Duodenal mucosa (tissue), 2 donors: Measurements from ENCODE around the gene SRGAP2B.
"Not testable (repeated sequence)": the region's sequence is repeated elsewhere in the genome, so short reads cannot be mapped to it uniquely, and the experiment has no call there.

Source experiments
- H3K27ac ChIP-seq: one replicate; pipeline ENCODE4 v1.7.0; 2013; ENCODE audit warnings: low read depth, low read length
- H3K27me3 ChIP-seq, 2 donors: one replicate each; pipeline ENCODE4 v1.7.0; 2013; ENCODE audit warnings: low read length in 2 of 2, control low read depth in 1 of 2; ENCODE audit not compliant: insufficient read depth in 2 of 2, control insufficient read depth in 1 of 2
- H3K36me3 ChIP-seq, 2 donors: one replicate each; pipeline ENCODE4 v1.7.0; 2013; ENCODE audit warnings: low read length in 2 of 2, control low read depth in 1 of 2; ENCODE audit not compliant: insufficient read depth in 2 of 2, control insufficient read depth in 1 of 2
- H3K4me1 ChIP-seq, 2 donors: one replicate each; pipeline ENCODE4 v1.7.0; 2013; ENCODE audit warnings: low read length in 2 of 2, control low read depth in 1 of 2; ENCODE audit not compliant: insufficient read depth in 2 of 2, control insufficient read depth in 1 of 2
- H3K4me3 ChIP-seq, 2 donors: one replicate each; pipeline ENCODE4 v1.7.0; 2013; ENCODE audit warnings: low read length in 2 of 2, low read depth in 1 of 2
- H3K9ac ChIP-seq, 2 donors: one replicate each; pipeline ENCODE4 v1.7.0; 2013; ENCODE audit warnings: low read length in 2 of 2, low read depth in 1 of 2
- H3K9me3 ChIP-seq, 2 donors: one replicate each; pipeline ENCODE4 v1.7.0; 2013; ENCODE audit warnings: low read length in 2 of 2, control low read depth in 1 of 2; ENCODE audit not compliant: control insufficient read depth in 1 of 2

SRGAP2B gene

DNA sequence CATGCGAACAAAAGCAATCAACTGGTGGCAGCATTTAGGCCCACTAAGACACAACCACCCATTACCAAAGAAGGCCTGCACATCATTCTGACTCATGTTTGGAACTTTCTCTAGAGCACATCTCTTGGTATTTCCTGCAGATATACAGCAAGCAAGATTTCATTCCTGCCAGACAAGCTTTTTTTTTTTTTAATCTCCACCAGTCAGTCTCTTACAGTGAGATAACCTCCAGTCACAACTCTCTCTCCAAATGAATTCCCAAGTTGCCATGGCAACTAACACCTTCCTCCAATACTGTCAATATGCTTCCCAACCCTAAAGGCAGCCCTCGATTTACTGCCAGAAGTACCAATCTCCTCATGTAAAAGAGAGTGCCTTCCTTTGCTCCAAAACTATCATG, 59.1 kb downstream of the SRGAP2B start:
- not testable (repeated sequence) for H3K27me3 ChIP-seq, H3K9ac ChIP-seq, H3K27ac ChIP-seq, H3K4me1 ChIP-seq, H3K9me3 ChIP-seq, H3K4me3 ChIP-seq, H3K36me3 ChIP-seq

DNA sequence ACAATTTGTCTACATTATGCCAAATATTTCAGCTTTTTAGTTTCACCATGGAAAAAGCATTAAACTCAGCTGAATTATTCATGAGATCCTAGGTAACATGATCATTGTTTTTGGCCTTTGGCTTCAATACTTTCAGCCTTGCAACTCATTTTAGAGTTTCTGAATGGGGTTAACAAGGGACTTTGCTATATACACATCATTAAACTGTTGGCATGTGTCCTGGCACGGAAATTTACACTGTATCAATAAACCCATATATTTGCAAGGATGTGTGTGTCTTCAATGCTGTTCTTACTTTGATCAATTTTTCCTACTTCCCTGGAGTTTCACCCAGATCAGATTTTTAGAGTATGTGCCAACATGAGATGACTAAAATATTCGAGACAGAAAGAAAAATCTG, 61.6 kb downstream of the SRGAP2B start:
- not testable (repeated sequence) for H3K9ac ChIP-seq, H3K36me3 ChIP-seq, H3K27ac ChIP-seq, H3K4me1 ChIP-seq, H3K4me3 ChIP-seq, H3K27me3 ChIP-seq, H3K9me3 ChIP-seq

DNA sequence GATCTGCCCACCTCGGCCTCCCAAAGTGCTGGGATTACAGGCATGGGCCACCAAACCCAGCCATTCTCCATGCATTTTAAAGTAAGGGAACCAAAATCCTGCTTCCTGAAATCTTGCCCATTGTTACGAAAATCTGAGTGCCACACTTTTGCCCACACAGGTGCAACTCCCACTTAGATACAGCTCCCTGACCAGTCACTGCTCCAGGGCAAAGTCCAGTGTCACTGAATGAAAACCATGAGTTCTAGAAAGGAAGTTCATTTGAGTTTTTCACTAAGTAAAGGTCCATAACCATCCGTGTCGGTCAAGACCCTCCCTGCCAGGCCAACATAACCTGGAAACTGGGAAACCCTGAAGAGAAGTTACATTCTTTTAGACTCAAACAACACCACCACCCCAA, 67.9 kb downstream of the SRGAP2B start:
- not testable (repeated sequence) for H3K27ac ChIP-seq, H3K4me3 ChIP-seq, H3K27me3 ChIP-seq, H3K36me3 ChIP-seq, H3K9ac ChIP-seq, H3K4me1 ChIP-seq, H3K9me3 ChIP-seq

DNA sequence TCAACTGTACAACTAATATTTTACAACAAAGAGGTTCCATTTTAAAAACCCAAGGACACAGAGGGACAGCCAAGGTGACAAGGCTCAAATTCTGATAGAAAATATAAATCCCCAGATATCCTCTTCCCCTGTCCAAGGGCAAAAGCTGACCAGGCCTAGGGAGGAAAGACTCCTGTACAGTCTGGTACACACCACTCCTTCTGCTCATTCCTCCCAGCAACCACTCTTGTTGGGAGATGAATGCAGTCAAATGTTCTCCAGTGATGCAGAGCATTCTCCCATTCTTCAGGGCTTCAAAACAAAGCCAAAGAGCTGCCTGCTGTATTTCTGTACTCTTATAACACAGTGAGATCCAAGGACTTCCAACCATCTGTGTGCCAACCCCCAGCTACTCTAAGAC, 69.8 kb downstream of the SRGAP2B start:
- H3K27ac ChIP-seq, H3K27me3 ChIP-seq, H3K4me1 ChIP-seq, H3K4me3 ChIP-seq, H3K36me3 ChIP-seq, H3K9ac ChIP-seq, H3K9me3 ChIP-seq: not testable (repeated sequence)

DNA sequence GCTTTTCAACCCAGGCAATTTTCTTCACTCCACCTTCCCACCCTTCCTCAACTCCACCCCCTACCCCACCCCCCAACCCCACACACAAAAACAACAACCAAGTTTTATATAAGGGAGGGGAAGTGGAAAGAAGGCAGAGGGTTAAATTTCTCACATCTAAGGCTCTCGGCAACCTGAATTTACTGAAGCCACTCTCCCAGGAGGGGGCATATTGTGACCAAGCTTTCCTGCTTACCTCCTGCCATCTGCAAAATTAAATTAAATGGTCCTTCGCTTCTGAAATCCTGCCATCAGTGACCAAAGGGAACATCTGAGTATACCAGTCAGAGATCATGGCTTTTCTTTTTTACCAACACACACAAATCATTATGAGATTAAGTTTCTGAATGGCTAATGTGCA, 72.9 kb downstream of the SRGAP2B start:
- H3K36me3 ChIP-seq, H3K27me3 ChIP-seq, H3K27ac ChIP-seq, H3K4me3 ChIP-seq, H3K9ac ChIP-seq, H3K4me1 ChIP-seq, H3K9me3 ChIP-seq: not testable (repeated sequence)

DNA sequence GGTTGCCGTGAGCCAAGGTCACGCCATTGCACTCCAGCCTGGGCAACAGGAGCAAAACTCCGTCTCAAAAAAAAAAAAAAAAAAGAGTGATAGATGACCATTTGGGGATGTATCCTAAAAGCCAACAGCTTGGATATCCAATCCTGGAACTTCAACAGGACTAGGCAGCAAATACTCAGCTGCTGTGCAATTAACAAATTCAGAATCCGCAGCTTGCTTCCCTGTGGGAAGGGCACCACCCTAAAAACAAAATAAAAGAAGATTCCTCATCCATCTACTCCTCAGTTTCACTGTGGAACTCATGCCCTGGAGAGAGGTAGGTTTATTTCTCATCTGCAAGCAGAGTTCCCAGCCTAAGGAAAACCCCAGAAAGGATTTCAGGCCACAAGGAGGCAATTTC, 73.4 kb downstream of the SRGAP2B start:
- H3K9me3 ChIP-seq, H3K27me3 ChIP-seq, H3K4me3 ChIP-seq, H3K4me1 ChIP-seq, H3K27ac ChIP-seq, H3K36me3 ChIP-seq, H3K9ac ChIP-seq: not testable (repeated sequence)

DNA sequence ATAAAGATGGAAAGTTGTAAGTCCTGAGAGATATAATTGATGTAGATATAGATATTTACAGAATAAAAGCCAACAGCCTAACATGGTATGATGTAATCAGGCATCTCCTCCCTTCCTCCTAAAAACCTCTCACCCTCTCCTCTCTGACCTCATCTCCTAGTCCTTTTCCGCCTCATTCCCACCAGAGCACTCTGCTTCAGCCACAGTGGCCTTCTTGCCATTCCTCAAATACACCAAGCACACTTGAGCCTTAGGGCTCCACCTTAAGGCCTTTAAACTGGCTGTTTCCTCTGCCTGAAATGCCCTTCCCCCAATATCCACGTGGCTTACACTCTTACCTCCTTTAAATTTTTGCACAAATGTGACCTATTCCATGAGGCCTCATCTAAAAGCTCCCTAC, 75.4 kb downstream of the SRGAP2B start:
- H3K27me3 ChIP-seq, H3K4me1 ChIP-seq, H3K9ac ChIP-seq: not testable (repeated sequence)

DNA sequence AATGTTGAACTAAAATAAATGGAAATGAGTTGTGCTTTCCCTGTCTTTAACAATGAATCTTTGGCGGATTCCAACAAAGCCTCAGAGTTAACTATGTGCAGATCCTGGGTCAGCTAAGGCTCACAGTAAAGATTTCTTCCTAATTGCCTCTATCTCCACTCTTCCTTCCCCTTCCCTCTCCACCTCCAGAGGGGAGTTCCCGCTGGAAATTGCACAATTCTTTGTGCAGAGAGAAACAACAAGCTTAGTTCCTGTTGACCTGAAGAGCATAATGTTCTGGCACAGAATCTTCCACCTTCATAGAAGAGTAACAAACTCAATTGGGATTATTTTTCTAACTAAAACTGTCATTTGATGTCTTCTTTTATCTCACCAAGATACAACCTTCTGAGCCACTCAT, 77.4 kb downstream of the SRGAP2B start:
- not testable (repeated sequence) for H3K4me1 ChIP-seq, H3K27me3 ChIP-seq, H3K4me3 ChIP-seq, H3K9ac ChIP-seq, H3K27ac ChIP-seq, H3K9me3 ChIP-seq, H3K36me3 ChIP-seq

More for the DNA sequence above, 75.4 kb downstream of the SRGAP2B start:
- H3K9me3 ChIP-seq, H3K36me3 ChIP-seq, H3K4me3 ChIP-seq, H3K27ac ChIP-seq: not testable (repeated sequence)

DNA sequence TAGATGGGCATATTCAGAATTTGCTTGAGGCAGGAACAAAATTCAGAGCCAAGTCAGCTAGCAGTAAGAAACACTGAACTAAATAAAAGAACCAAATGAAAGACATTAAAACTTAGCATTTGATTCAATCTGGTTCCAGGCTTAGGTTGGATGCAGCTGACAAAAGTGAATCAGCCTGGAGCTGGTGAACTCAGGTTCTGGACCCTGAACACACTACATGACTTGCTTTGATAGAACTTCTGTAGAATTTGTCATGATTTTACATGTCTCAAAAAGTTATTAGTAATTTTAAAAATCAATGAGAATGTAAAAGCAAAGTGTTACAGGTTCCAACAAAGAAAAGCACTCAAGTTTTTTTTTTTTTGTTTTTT, 78.7 kb downstream of the SRGAP2B start:
- not testable (repeated sequence) for H3K4me3 ChIP-seq, H3K36me3 ChIP-seq, H3K9ac ChIP-seq, H3K27ac ChIP-seq, H3K9me3 ChIP-seq, H3K4me1 ChIP-seq, H3K27me3 ChIP-seq

DNA sequence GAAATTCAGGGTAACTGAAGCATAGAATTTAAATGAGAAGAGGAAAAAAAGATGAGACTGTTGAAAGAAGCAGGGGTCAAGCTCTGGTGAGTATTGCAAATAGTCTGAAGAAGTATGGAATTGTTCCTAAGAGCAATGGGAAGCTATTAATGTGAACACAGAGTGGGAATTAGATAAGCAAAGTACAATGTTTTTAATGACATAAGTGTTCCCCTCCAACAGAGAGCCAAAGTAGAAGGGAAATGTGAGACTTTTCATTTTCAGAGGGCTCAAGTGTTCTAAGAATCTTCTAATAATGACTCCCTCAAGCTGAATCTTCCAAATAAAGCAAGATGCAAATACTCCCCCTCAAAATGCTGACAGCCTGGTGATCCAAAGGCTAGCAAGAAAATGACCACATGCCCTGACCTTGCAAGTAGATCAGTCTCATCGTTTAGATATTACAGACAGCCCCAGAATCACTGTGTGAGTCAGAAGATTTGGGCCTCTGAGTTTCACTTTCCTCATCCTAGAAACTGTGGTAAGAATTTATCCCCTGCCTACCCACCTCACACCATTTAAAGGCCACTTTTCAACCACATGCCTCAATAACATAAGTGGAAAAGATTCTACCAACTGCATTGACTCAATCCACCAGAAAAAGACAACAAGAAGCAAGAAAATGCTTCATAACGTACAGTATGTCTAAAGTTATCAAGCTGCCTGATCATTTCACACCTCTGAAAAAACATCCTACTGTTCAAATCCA, 79.2 kb downstream of the SRGAP2B start:
- H3K27ac ChIP-seq, H3K9ac ChIP-seq, H3K27me3 ChIP-seq, H3K36me3 ChIP-seq, H3K4me1 ChIP-seq, H3K9me3 ChIP-seq, H3K4me3 ChIP-seq: not testable (repeated sequence)

DNA sequence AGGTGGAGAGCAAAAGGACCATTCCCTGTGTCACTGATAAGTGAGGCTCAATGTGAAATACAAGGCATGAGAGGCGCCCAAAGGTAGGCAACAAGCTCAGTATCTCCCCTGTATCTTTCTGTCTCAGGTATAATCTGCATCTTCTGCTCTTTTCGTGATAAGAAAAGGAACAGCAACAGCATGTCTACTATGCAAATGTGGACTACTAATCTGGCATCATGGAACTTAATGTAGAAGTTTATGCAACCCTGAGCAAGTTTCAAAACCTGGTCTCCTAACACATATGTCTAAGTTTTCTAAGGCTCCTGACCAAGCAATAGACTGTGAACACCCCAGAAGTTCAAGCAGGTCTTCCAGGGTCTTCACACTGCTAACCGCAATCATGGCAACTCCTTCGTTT, 81.8 kb downstream of the SRGAP2B start:
- not testable (repeated sequence) for H3K9ac ChIP-seq, H3K4me3 ChIP-seq, H3K4me1 ChIP-seq, H3K27ac ChIP-seq, H3K36me3 ChIP-seq, H3K9me3 ChIP-seq, H3K27me3 ChIP-seq
